Endothelial cell of hepatic sinusoid (primary cell): ENCODE data around the gene PTPN4.
"Not testable (repeated sequence)": the region's sequence is repeated elsewhere in the genome, so short reads cannot be mapped to it uniquely, and the experiment has no call there.

Experiments used
- in situ Hi-C: cut with HindIII; loops from 2 replicates; pipeline ENCODE4 v1.10.0; 2017; ENCODE audit warnings: low sequenced_read_pairs

Gene PTPN4

DNA sequence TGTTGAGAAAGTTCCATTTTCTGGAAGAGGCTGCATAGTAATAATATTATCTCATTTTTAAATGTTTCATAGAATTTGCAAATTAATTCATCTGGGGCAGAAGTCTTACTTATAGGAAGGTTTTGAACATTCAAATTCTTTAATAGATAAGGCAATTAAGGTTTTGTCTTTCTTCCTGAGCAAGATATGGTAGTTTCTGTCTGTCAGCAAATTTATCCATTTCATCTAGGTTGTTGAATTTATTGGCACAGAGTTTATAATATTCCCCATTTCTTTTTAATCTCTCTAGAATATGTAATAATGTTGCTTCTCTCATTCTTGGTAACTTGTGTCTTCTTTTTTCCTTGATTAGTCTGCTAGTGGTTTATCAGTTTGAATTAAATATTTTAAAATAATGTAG is 163.0 kb downstream of the PTPN4 start:
- in situ Hi-C loops = no loop called here

DNA sequence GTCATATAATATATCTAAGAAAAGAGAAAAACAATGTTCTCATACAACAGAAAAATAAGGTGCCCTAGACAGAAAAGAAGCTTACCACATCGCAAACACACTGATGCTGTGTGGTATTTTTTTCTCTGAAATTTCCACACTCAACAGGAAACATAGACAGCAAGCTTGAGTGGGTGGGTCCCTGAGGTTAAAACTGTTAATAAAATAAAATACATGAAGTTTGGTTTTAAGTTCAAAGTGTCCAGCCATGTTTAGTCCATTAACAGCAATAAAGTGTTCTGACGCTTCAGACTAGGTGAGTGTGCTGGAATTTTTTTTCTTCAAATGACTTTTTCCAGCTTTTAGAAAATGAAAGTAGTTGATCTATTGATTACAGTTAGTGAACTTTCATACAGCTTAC is 169.8 kb downstream of the PTPN4 start:
- in situ Hi-C loops = no loop called here

DNA sequence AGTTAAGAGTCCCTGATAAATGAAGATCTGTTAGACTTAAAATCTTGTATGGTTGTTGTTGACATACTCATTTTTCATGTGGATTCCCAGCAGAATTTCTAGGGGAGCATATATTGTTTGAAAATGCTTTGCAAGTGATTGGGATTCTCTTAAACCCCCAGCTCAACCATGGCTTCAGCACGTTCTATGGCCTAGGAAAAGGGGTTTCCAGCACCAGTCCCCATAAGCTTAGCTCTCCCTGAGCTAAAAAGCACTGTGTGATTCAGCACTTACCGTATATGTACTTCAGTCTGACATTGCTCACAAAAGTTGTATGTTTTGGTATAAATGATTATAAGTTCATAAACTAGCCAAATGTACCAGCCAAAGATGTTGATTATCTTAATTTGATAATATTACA is 173.1 kb downstream of the PTPN4 start:
- in situ Hi-C loops = no loop called here

DNA sequence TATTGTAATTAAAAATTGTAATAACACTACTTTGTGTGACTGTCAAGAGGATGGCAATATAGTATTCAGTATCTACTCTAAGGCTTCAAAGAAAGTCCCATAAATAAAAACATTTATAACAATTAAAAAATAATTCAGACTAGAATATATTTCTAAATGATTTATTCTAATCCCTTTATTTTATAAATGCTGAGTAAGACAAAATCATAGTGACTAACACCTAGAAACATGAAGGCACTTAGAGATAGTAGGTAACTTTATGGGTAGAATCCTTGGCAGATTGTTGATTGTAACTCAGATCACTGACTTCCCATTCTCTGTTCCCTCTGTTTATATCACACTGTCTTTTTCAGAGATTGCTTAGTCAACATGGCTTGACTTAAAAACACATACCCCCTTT is 174.6 kb downstream of the PTPN4 start:
- in situ Hi-C loops = no loop called here

DNA sequence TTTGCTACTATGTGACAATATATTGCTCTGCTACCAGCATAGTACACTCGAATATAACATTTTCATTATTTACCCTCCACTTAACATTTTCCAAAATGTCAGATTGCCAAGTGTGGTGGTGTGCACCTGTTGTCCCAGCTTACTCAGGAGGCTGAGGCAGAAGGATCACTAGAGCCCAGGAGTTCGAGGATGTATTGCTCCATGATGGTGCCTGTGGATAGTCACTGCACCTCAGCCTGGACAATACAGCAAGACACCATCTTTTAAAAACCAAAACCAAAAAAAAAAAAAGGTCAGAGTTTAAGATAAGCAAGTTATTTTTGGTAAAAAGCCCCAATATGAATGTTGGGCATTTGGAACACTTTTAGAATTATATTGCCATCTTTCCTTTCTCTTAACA is 178.0 kb downstream of the PTPN4 start:
- in situ Hi-C loops = no loop called here

DNA sequence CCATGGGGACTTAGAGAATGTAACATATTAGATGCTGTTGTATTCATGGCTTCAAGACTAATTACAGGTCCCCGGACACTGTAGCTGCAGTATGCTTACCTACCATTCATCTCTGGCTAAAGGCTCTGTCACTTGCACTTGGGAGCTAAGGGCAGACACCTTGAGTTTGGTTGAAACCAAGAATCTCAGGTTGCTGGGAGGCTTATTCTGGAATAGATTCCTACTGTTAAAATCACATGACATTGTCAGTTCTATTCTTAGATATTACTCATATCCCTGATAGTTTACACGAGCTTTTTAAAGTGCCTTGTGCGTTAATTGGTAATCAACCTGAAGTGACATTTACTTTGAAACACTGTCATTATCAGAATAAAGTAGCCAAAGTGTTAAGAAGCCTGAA is 180.2 kb downstream of the PTPN4 start:
- in situ Hi-C loops = no loop called here

DNA sequence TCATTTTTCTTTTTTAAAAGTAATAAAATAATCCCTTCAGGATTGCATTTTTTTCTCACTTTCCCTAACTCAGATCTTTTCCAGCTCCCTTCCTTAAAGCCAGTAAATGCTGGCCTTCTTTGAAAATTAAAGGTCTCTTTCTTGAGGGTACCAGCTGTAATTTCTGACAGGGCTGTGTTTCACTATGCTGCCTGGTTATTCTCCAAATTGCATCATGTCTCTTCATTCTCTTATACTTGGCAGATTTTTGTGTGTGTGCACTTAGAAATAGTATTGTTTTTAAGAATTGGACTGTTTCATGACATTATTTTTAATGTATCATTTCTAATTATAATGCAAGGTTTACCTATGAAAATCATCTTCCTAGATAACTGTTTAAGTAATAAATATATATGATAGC is 181.1 kb downstream of the PTPN4 start:
- in situ Hi-C loops = no loop called here

DNA sequence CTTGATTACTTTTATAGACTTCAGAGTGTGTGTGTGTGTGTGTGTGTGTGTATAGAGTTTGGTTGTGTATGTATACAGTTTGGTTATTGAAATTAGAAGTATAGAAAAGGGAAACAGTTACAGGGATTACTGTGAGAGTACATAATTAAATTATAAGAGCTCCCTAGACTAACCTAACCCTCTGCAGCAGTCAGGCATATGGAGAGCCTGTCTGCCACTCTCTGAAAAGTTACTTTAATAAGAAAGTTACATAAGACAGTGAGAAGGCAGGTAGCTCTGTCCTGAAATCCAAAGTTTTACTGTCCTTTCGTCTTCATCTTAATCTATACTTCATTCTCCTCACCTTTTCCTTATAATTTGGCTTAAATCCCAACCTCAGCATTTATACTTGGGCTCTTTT is 181.7 kb downstream of the PTPN4 start:
- in situ Hi-C loops = no loop called here

DNA sequence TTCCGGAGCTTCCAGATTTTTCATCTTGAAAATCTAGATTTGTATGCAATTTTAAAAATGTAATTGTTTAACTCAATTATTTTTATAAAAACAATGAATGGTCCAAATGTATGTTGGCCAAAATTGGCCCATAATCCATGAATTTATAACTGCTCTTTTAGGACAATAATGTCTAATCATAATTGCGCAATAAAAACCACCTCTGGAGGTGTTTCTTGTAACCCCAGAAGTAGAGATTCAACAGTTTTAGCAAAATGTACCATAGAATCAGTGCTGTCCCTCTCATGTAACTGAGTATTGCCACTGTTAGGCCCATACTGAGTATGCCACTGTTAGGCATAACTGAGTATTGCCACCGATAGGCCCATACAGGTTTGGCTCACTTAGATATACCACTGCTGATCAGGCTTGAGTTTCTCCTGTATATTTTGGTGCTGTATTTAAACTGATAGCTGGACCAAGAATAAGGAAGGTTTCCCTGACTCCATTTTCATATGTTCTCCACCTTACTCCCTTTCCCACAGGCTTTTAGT is 182.3 kb downstream of the PTPN4 start:
- in situ Hi-C loops = no loop called here

DNA sequence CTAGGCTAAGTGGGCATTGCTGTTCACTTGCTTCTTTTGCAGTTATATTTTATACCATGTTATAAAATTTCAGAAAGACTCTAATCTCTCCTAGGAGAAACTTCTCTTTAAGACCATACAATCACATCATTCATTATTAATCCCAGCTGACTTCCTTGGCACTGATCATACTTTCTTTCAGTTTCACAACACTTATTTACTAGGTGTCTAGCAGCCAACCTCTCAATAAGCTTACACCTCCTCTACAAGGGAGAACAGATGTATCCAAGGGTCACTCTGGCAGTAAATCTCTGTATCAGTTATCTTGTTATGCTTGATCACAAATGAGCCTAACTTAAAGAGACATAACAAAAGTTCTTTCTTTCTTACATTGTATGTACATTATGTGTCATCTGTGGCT is 183.3 kb downstream of the PTPN4 start:
- in situ Hi-C loops = no loop called here

DNA sequence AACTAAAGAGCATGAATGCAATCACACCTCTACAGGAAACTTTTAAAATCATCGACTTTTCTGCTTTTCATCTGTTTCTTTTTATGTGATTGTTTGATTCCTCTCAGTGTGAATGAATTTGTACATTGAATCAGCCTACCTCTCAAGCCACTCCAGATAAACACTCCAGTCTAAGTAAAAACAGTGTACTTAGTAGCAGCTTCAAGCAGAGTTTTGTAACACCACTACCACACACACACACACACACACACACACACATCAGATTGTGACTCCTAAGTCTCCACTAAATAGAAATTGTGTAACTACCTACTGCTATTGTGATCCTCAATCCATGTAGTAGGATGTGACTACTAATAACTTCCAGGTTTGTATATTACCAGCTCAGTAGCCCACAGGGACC is 187.8 kb downstream of the PTPN4 start:
- in situ Hi-C loops = no loop called here

DNA sequence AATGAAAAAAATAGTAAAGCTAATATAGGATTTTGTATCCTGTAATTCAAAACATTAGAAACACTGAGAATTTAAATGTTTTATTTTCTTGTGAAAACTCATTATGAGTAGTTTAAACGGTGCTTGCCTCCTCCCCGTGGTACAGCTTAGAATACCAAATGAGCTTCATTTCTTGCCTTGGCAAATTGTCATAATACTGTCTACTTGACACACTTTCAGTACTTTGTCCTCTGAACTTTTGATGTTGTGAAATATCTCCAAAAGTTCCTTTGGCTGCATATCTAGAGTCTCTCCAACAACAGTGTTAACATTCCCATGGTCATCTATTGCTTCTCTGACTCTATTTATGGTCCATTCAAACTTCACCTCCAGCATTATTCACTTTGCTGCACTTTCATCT is 191.2 kb downstream of the PTPN4 start:
- in situ Hi-C loops = no loop called here

DNA sequence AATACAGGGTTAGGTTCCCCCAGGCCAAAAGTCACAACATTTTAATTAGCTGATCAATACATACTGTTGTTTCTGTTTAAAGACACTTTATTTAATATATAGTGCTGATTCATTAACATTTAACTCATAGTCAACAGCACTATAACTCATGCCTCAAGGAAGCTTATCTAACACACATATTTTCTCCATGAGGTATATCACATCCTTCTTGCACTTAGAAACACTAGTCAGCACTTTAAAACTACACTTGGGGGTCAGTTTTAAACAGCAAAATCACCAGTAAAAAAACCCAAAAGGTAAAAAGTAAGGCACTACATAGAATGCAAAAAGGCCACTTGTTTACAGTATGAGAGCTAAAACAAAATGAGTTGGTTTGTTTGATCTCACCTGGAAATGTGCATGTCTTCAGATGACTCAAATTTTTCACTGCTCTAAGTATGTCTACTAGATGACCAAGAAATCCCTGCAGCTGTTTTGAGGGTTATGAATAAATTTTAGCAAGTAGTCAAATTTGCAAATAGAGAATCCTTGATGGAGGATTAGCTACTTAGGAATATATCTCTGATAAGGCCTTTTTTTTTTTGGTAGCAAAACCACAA is 199.0 kb downstream of the PTPN4 start:
- in situ Hi-C loops = no loop called here

DNA sequence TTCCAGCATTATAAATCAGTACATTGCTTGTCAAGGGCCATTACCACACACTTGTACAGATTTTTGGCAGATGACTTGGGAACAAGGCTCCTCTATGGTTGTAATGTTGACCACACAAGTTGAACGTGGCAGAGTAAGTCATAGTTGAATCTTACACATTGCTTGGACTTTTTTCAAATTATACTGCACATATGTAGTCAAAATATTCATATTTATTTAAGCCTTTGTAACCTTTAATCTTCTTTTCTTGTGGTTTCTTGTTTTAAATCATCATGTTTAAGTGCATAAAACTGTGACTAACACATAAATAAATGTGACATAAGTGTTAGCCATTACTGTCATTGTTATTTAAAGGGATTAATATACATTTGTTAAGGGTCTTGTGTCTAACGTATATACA is 201.1 kb downstream of the PTPN4 start:
- in situ Hi-C loops = no loop called here

DNA sequence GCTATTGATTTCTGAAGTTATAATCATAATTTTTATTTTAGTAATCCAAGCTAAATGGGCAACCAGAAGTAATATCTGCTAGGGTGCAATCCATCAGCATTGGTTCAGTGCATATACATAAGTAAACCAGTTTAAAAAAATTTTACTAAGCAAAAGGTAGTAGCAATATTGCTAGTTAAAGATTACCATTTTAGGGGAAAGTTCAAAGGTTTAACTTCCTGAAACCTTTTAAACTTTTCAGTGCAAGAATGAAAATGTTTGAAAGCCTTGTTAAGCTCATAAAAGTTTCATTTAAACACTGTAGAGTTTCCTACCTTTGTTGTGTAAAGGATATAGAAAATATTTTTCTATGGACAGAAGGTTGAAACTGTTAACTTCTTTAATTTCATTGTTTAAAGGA is 222.2 kb downstream of the PTPN4 start:
- in situ Hi-C loops = no loop called here

DNA sequence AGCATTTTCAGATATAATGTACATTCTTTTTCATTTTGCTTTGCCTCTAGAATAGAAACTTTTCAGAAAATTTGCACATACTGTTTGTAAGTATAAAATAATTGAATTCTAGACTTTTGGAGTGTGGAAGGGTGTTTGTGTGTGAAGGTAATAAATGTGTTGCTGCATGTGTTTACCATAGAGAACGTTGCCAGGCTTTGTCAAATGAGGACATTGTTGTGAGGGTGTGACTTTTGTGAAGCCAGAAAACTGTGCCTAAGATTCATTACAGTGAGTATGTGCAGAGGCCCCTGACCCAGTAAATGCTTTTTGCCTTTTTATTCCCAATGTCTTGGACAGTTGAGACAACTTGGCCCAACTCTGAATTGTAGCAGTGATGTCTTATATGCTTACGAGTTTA is 222.8 kb downstream of the PTPN4 start:
- in situ Hi-C loops = no loop called here

DNA sequence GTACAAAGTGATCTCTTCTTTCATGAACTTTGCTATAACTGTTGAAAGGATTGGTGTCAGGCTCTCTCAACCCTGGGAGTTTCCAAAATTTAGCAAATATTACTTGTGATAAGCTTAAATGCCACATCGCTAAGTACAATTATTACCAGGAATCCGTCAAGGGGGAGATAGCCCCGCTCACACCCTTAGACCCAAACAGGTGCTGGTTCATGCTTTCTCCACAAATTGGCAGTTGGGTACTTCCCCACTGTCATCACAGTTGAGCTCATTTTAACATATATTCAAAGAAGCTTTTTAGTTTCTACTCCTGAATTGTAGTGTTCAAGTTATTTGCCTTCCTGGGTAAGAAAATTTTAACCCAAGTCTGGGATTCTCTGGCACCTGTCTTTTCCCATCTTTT is 223.4 kb downstream of the PTPN4 start:
- in situ Hi-C loops = no loop called here

DNA sequence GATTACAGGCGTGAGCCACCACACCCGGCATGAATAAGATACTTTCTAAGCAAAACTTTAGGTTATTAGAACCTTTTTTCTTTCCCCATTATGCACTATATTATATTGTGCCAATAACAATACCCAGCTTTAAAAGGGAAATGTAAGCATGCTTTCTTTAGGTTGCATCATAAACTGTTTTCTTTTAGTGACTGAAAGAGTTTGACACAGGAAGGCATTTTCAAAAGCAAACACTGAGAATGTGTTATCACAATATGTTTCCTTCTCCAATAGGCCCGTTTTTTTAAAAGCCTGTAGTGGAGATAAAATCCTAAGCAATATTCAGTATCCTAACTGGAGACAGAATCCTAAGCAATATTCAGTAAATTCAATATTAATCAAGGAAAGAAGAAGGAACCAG is 236.4 kb downstream of the PTPN4 start:
- in situ Hi-C loops = no loop called here

DNA sequence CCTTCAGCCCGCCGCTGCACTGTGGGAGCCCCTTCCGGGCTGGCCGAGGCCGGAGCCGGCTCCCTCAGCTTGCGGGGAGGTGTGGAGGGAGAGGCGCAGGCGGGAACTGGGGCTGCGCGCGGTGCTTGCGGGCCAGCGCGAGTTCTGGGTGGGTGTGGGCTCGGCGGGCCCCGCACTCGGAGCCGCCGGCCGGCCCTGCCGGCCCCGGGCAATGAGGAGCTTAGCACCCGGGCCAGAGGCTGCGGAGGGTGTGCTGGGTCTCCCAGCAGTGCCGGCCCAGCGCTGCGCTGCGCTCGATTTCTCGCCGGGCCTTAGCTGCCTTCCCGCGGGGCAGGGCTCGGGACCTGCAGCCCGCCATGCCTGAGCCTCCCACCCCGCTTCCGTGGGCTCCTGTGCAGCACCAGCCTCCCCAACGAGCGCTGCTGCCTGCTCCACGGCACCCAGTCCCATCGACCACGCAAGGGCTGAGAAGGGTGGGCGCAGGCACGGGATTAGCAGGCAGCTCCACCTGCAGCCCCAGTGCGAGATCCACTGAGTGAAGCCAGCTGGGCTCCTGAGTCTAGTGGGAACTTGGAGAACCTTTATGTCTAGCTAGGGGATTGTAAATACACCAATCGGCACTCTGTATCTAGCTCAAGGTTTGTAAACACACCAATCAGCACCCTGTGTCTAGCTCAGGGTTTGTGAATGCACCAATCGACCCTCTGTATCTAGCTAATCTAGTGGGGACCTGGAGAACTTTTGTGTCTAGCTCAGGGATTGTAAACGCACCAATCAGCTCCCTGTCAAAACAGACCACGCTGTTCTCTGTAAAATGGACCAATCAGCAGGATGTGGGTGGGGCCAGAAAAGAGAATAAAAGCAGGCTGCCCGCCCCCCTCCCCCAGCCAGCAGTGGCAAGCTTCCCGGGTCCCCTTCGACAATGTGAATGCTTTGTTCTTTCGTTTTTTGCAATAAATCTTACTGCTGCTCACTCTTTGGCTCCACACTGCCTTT is 237.5 kb downstream of the PTPN4 start:
- in situ Hi-C loops = not testable (repeated sequence)

DNA sequence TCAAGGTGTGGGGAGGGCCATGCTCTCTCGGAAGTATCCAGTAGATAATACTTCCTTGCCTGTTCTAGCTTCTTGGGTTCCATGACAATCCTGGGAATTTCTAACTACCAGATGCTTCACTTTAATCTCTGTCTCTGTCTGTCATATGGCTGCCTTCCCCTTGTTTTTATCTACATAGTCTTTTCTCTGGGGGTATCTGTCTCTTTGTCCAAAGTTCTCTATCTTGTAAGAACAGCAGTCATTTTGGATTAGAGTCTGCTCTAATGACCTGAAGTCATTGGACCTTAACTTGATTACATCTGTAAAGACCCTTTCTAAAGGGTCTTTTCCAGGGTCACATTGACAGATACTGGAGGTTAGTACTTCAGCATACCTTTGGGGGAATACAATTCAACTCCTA is 241.7 kb downstream of the PTPN4 start:
- in situ Hi-C loops = no loop called here

DNA sequence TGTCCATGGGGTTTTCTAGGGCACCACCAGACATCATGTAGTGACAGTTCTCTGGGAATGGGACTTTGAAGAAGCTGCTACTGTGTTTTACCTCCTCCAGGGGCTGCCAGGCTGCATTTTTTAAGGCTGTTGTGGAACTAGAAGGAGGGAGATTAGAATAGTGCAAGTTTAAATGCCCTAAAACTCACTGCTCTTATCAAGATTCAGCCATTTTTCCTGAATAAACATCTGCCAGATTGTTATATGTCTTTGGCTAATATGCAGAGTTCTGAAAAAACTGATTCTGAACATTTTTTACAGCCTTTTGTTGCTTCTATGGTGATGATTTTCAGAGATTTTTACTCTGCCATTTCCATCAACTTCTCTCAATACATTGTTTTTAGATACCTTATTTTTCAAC is 244.5 kb downstream of the PTPN4 start:
- in situ Hi-C loops = no loop called here

DNA sequence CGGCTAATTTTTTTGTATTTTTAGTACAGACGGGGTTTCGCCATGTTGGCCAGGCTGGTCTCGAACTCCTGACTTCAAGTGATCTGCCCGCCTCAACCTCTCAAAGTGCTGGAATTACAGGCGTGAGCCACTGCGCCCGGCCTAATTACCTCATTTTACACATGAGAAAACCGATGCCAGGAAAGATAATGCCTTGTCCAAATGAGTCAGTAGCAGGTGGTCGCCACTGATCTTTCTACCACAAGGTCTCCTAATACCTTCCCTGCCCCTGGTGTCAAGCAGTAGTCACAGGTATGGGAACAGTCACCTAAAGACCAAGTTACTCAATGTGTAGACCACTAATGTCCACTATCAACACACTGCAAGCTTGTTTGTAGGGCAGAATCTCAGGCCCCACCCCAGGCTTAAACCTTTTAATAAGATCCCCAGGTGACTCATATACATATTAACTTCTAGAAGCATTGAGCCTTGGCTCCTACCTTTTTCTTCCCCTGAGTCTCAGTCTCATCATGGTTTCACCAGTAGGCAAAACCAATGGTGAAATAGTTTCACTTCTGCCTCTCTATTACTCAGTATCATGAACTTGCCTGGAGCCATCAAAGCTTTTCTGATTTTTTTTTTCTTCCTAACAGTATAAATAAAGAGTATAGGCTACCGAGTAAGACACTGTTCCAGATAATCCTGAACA is 246.3 kb downstream of the PTPN4 start:
- in situ Hi-C loops = no loop called here
